ENCODE measurements around the gene ASCC1. TPM values are rescaled to one million over a fixed set of nuclear protein-coding genes. Genes with fewer than 3 reads are reported as not detected.
"Not testable (repeated sequence)": the region's sequence is repeated elsewhere in the genome, so short reads cannot be mapped to it uniquely, and the experiment has no call there.

The ASCC1 gene
- total RNA-seq, 2 experiments from 2014 or later: 28.5 to 34.4 TPM

- POLR2A ChIA-PET: interaction anchor here (1.0 to 13.6 kb wide), 5 partner anchors 19 to 85 kb away, joined by 3 to 256 read pairs (median 6); partner anchors contain the start of gene DDIT4
- Mint-ChIP-seq H3K36me3 (no peaks in the 10 kb centered on the region), H3K27ac (peak overlapping the region; percentile 68), H3K4me3 (peak overlapping the region; percentile 20), H3K9me3 (no peaks in the 10 kb centered on the region), H3K4me1 (peaks cover 68% of the 10 kb centered on the region), H3K27me3 (no peaks in the 10 kb centered on the region)
- DNase-seq (no peak), ATAC-seq (ENCODE audit: low read depth) (no peak)
Observed at GRCh38 chr10:72255977-72256729, 40.1 kb upstream of the ASCC1 start.

DNA sequence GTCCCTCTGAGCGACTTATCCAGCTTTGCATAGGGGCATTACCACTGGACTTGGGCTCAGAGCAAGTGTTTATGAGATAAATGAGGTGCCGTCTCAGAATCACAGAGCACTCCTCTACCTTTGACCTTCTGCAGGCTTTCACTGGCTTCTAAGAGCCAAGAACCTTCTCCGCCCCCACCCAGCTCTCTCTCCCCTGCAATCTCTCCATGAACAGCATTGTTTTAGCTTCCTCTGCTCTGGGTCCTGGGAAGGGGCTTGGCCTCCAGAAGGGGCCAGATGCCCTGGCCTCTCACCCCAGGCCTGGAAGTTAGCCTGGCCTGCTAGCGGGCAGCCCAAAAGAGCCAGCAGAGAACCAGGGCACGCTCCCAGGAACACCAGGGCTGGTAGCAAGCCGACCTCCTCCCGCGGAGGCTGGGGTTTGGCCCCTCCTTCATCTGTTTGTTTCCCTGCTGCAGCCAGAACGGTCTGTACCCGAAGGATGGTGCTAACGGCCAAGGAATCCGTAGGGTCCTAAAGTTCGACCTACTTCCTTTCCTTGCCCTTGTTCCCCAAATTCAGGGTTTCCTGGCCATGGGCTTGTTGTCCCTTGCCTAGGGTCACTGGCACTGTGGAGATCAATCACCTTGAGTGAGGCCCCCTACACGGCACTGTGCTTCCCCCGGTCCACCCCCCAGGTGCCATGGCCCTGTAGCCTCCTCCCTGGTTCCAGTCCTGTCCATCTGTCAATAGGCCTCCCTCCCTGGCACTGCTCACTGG lies 38.9 kb upstream of the ASCC1 start:
- Mint-ChIP-seq H3K4me3 (peak overlapping the region; percentile 87), H3K27ac (peak overlapping the region; percentile 95), H3K36me3 (no peaks in the 10 kb centered on the region), H3K27me3 (no peaks in the 10 kb centered on the region), H3K4me1 (peaks cover 69% of the 10 kb centered on the region), H3K9me3 (no peaks in the 10 kb centered on the region)
- peak; percentile 85 for ATAC-seq (ENCODE audit: low read depth)
- POLR2A ChIA-PET: interaction anchor here (0.6 to 13.6 kb wide), 18 partner anchors 10 to 167 kb away, joined by 3 to 256 read pairs (median 4); partner anchors contain the start of genes ANAPC16, DDIT4 and SPOCK2
- DNase-seq: peak; percentile 70

DNA sequence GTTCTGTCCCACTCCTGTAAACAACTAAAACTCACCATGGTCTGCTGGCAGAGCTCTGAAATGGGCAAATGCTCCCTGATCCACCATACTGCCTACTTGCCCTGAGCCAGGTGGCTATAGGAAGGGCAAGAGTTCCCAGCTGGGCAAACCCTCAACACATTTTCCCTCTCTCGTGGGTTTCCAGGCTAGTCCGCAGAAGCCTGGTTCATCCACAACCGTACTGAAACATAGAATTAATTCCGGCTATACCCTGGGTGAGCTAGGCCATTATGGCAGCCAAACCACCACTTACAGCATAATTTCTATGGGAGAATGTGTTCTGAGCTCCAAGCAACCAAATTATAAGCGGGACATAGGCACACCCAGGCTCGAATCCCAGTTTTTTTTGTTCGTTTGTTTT lies 37.5 kb upstream of the ASCC1 start:
- H3K36me3 Mint-ChIP-seq: no peaks in the 10 kb centered on the region
- no peak overlapping the region for H3K4me3 Mint-ChIP-seq
- no peak for ATAC-seq (ENCODE audit: low read depth)
- peak overlapping the region; percentile 78 for H3K27ac Mint-ChIP-seq
- POLR2A ChIA-PET: interaction anchor here (1.3 to 13.6 kb wide), 6 partner anchors 22 to 81 kb away, joined by 5 to 256 read pairs (median 10); partner anchors contain the start of genes ANAPC16 and DDIT4
- H3K4me1 Mint-ChIP-seq: peaks cover 61% of the 10 kb centered on the region
- DNase-seq: no peak
- no peaks in the 10 kb centered on the region for H3K27me3 Mint-ChIP-seq
- H3K9me3 Mint-ChIP-seq: no peaks in the 10 kb centered on the region

DNA sequence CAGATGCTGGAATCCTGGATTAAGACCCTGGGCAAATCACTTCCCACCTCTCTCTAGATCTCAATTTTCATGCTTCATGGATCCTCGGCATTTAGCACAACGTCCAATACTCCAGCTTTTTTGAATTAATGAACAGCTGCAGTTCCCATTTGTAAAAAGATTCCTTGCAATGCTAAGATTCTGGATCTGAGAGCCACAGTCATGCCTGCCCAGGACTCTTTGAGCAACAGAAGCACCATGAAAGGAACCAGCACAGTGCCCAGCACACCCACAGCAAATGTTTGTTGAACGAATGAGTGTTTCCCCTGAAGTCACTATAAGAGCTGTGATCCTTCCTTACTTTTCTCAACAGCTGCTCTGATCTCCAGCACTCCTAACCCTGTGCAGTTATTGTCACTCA lies 36.9 kb upstream of the ASCC1 start:
- Mint-ChIP-seq H3K9me3 (no peaks in the 10 kb centered on the region), H3K36me3 (no peaks in the 10 kb centered on the region), H3K4me1 (peaks cover 64% of the 10 kb centered on the region), H3K27me3 (no peaks in the 10 kb centered on the region), H3K27ac (peak overlapping the region; percentile 78), H3K4me3 (no peak overlapping the region)
- POLR2A ChIA-PET: interaction anchor here (1.2 to 13.6 kb wide), 4 partner anchors 7 to 82 kb away, joined by 5 to 256 read pairs (median 59); partner anchors contain the start of gene DDIT4
- no peak for ATAC-seq (ENCODE audit: low read depth)
- no peak for DNase-seq

DNA sequence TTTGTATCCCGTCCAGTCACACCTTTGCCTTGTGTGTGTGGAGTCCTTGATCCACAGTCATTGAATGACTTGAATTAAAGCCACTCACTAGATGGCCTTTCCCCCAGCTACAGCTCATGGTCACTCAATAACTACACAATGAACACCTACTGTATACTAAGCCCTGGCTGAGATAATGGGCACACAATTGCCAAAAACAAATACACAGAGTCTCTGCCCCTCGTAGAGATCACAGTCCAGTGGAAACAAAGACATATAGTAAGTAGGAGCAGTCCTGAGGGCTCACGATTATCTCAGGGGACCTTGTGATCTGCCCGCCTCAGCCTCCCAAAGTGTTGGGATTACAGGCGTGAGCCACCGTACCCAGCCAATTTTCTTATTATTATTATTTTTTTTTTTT lies 35.6 kb upstream of the ASCC1 start:
- no peak for ATAC-seq (ENCODE audit: low read depth)
- Mint-ChIP-seq H3K4me3 (no peak overlapping the region), H3K36me3 (no peaks in the 10 kb centered on the region), H3K4me1 (peaks cover 67% of the 10 kb centered on the region), H3K27ac (peak overlapping the region; percentile 63), H3K27me3 (no peaks in the 10 kb centered on the region), H3K9me3 (no peaks in the 10 kb centered on the region)
- POLR2A ChIA-PET: interaction anchor here (6.5 to 13.6 kb wide), 2 partner anchors 9 to 24 kb away, joined by 102 to 256 read pairs; partner anchors contain the start of gene DDIT4
- DNase-seq: no peak

DNA sequence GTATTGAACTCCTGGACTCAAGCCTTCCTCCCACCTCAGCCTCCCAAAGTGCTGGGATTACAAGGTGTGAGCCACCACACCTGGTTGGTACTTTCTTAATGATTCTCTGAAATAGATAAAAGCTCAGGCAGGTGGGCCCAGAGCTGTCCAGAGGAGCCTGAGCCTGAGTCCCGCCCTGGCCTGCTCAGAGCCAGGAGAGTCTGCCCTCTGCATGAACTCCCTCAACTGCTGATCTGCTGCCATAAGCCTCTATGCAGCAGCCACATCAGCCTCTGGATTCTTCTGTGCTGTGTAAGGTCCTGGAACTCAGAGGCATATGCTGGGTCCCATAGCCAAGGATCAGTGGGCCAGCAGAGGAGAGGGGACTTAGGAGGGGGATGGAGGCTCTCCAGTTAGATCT lies 34.6 kb upstream of the ASCC1 start:
- no peak for DNase-seq
- Mint-ChIP-seq H3K9me3 (no peaks in the 10 kb centered on the region), H3K4me3 (peak overlapping the region; percentile 28), H3K36me3 (no peaks in the 10 kb centered on the region), H3K4me1 (peaks cover 69% of the 10 kb centered on the region), H3K27ac (peak overlapping the region; percentile 86), H3K27me3 (no peaks in the 10 kb centered on the region)
- POLR2A ChIA-PET: interaction anchor here (0.5 to 13.6 kb wide), 3 partner anchors 10 to 25 kb away, joined by 4 to 256 read pairs (median 102); partner anchors contain the start of gene DDIT4
- ATAC-seq (ENCODE audit: low read depth): no peak

DNA sequence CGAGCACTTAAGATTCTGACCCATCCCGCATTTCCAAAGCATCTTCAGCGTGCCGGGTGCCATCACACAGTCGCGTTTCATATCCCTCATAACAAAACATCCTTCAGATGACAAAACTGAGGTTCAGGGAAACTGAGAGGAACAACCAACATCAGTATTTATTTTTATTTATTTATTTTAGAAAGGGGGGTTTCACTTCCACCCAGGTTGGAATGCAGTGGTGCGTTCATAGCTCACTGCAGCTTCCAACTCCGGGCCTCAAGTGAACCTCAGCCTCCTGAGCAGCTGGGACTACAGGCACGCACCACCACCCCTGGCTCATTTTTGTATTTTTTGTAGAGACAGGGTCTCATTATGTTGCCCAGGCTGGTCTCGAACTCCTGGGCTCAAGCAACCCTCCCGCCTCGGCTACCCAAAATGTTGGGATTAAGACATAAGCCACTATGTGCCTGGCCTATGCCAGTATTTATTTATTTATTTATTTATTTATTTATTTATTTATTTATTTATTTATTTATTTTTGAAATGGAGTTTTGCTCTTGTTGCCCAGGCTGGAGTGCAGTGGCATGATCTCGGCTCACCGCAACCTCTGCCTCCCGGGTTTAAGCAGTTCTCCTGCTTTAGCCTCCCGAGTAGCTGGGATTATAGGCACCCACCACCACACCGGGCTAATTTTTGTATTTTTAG lies 33.2 kb upstream of the ASCC1 start:
- not testable (repeated sequence) for ATAC-seq (ENCODE audit: low read depth); H3K36me3 Mint-ChIP-seq
- POLR2A ChIA-PET: interaction anchor here (1.0 to 13.6 kb wide), 4 partner anchors 11 to 85 kb away, joined by 3 to 256 read pairs (median 53); partner anchors contain the start of gene DDIT4

GRCh38 chr10:72248468-72249151 lies 32.5 kb upstream of the ASCC1 start:
- no peaks in the 10 kb centered on the region for H3K36me3 Mint-ChIP-seq
- ATAC-seq (ENCODE audit: low read depth) (peak; percentile 87), DNase-seq (peak; percentile 77)
- POLR2A ChIA-PET: interaction anchor here (0.5 to 13.6 kb wide), 31 partner anchors 9 to 163 kb away, joined by 3 to 256 read pairs (median 6); partner anchors contain the start of genes ANAPC16, ASCC1, DDIT4 and SPOCK2
- H3K4me1 Mint-ChIP-seq: peaks cover 71% of the 10 kb centered on the region
- no peaks in the 10 kb centered on the region for H3K27me3 Mint-ChIP-seq
- peak overlapping the region; percentile 93 for H3K27ac Mint-ChIP-seq
- peak overlapping the region; percentile 86 for H3K4me3 Mint-ChIP-seq
- no peaks in the 10 kb centered on the region for H3K9me3 Mint-ChIP-seq

More for the DNA sequence above, 33.2 kb upstream of the ASCC1 start:
- Mint-ChIP-seq H3K4me1 (peaks cover 65% of the 10 kb centered on the region), H3K4me3 (peak overlapping the region; percentile 86), H3K27ac (peak overlapping the region; percentile 93)
- not testable (repeated sequence) for H3K27me3 Mint-ChIP-seq, H3K9me3 Mint-ChIP-seq, DNase-seq

DNA sequence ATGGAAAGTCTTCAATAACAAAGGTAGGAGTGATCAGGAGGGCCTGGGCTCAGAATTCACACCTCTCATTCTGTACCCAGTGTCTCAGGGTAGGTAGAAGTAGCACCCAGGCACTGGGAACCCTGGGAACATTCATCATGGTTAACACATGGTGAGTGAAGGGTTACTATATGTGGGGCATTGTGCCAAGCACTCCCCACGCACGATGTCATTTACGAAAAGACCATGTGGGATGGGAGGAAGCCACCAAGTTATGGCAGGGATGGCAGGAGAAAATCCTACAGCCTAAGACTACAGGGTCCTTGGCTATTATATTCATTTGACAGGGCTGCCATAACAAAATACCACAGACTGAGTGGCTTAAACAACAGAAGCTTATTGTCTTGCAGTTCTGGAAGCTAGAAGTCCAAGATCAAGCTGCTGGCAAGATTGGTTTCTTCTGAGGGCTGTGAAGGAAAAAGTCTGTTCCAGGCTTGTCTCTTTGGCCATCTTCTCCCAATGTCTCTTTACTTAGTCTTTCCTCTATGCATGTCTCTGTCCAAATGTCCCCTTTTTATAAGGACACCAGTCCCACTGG lies 30.0 kb upstream of the ASCC1 start:
- Mint-ChIP-seq H3K4me1 (peaks cover 69% of the 10 kb centered on the region), H3K9me3 (no peaks in the 10 kb centered on the region), H3K27me3 (no peaks in the 10 kb centered on the region), H3K4me3 (peak overlapping the region; percentile 50), H3K27ac (peak overlapping the region; percentile 67), H3K36me3 (no peaks in the 10 kb centered on the region)
- ATAC-seq (ENCODE audit: low read depth) (no peak), DNase-seq (no peak)
- POLR2A ChIA-PET: interaction anchor here (1.4 to 13.6 kb wide), 7 partner anchors 9 to 159 kb away, joined by 5 to 256 read pairs (median 22); partner anchors contain the start of gene DDIT4

- H3K4me3 Mint-ChIP-seq: peak overlapping the region; percentile 40
- POLR2A ChIA-PET: interaction anchor here (0.9 to 13.6 kb wide), 3 partner anchors 11 to 83 kb away, joined by 3 to 256 read pairs (median 3); partner anchors contain the start of gene DDIT4
- H3K27ac Mint-ChIP-seq: peak overlapping the region; percentile 83
Observed at GRCh38 chr10:72244573-72245038, 28.5 kb upstream of the ASCC1 start.

DNA sequence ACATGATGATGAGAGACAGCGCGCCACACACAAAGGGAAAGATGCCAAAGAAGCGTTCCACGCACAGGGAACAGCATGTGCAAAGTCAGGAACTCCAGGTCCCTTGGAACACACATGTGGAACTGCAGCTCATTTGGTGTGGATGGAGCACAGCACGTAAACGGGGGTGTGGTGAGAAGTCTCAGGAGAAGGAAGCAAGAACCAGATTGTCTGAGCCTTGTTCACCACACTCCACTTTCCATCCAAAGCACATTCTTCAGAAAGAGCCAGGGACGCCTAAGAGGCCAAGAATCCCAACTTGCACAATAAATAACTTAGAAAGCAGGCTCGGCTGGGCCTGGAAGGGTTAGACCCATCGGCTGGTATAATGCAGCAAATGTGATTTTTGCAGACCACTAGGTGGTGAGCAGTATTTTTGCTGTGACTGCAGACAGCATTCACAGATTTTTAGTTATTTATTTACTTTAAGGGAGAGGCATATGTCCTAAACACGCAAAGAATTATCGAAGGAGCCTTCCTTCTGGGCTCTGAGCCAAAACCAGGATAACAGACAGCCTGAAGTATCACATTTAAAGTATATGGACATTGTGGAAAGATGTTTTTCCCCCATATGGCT lies 27.9 kb upstream of the ASCC1 start:
- peaks cover 64% of the 10 kb centered on the region for H3K4me1 Mint-ChIP-seq
- DNase-seq: no peak
- peaks cover 4% of the 10 kb centered on the region for H3K36me3 Mint-ChIP-seq
- H3K27me3 Mint-ChIP-seq: no peaks in the 10 kb centered on the region
- no peak for ATAC-seq (ENCODE audit: low read depth)
- H3K4me3 Mint-ChIP-seq: peak overlapping the region; percentile 40
- H3K27ac Mint-ChIP-seq: peak overlapping the region; percentile 83
- POLR2A ChIA-PET: interaction anchor here (1.0 to 13.6 kb wide), 2 partner anchors 31 to 83 kb away, joined by 3 to 256 read pairs; partner anchors contain the start of gene DDIT4
- H3K9me3 Mint-ChIP-seq: no peaks in the 10 kb centered on the region

More at GRCh38 chr10:72244573-72245038, 28.5 kb upstream of the ASCC1 start:
- Mint-ChIP-seq H3K4me1 (peaks cover 64% of the 10 kb centered on the region), H3K9me3 (no peaks in the 10 kb centered on the region), H3K36me3 (peaks cover 3% of the 10 kb centered on the region), H3K27me3 (no peaks in the 10 kb centered on the region)
- DNase-seq (no peak), ATAC-seq (ENCODE audit: low read depth) (no peak)
